HepG2 (cell line): Measurements from ENCODE around the gene NNAT. TPM values are rescaled to one million over a fixed set of nuclear protein-coding genes. Genes with fewer than 3 reads are reported as not detected.

Experiments
- AHR ChIP-seq: IDR thresholded peaks from 2 replicates; pipeline ENCODE4 v1.6.1; 2018; ENCODE audit warnings: missing genetic modification reagents, missing compliant biosample characterization
- EP300 ChIP-seq, 3 experiments: sonication (generic) in 1 of 3; formaldehyde crosslinking in 1 of 3; IDR thresholded peaks; 2 replicates each; pipeline versions ENCODE4 v1.5.1 to v1.6.1; 2011 to 2020; ENCODE audit warnings: low read depth in 2 of 3, low read length in 2 of 3, borderline replicate concordance in 1 of 3, improper control_type of control experiment in 1 of 3, mild to moderate bottlenecking in 1 of 3, missing genetic modification reagents in 1 of 3, moderate library complexity in 1 of 3
- GABPB1 ChIP-seq: IDR thresholded peaks from 2 replicates; pipeline ENCODE4 v1.6.1; 2016; ENCODE audit warnings: mild to moderate bottlenecking, missing genetic modification reagents, moderate library complexity, missing compliant biosample characterization
- LBX2 ChIP-seq: sonication (generic); formaldehyde crosslinking; IDR thresholded peaks from 2 replicates; pipeline ENCODE4 v1.5.0; 2020; ENCODE audit warnings: missing genetic modification reagents, mild to moderate bottlenecking, borderline replicate concordance
- NPAS2 ChIP-seq: sonication (generic); formaldehyde crosslinking; IDR thresholded peaks from 2 replicates; pipeline ENCODE4 v1.8.0; 2022; ENCODE audit warnings: mild to moderate bottlenecking, missing genetic modification reagents, borderline replicate concordance
- REPIN1 ChIP-seq: sonication (generic); formaldehyde crosslinking; IDR thresholded peaks from 2 replicates; pipeline ENCODE4 v1.8.0; 2022; ENCODE audit warnings: missing genetic modification reagents, low read depth, mild to moderate bottlenecking, borderline replicate concordance
- RNF219 ChIP-seq: sonication (generic); formaldehyde crosslinking; IDR thresholded peaks from 2 replicates; pipeline ENCODE4 v1.5.0; 2020; ENCODE audit warnings: mild to moderate bottlenecking, missing genetic modification reagents
- ZNF318 ChIP-seq: sonication (generic); formaldehyde crosslinking; IDR thresholded peaks from 2 replicates; pipeline ENCODE4 v1.4.0; 2020; ENCODE audit warnings: mild to moderate bottlenecking, missing genetic modification reagents
- ZNF337 ChIP-seq: sonication (generic); formaldehyde crosslinking; IDR thresholded peaks from 2 replicates; pipeline ENCODE4 v1.5.1; 2020; ENCODE audit warnings: missing genetic modification reagents, low read depth, mild to moderate bottlenecking, borderline replicate concordance
- ZNF343 ChIP-seq: sonication (generic); formaldehyde crosslinking; IDR thresholded peaks from 2 replicates; pipeline ENCODE4 v1.4.0; 2020; ENCODE audit warnings: mild to moderate bottlenecking, missing genetic modification reagents
- ZNF382 ChIP-seq: sonication (generic); formaldehyde crosslinking; IDR thresholded peaks from 2 replicates; pipeline ENCODE4 v1.5.0; 2020; ENCODE audit warnings: missing genetic modification reagents, mild to moderate bottlenecking, borderline replicate concordance
- ZNF570 ChIP-seq: sonication (generic); formaldehyde crosslinking; IDR thresholded peaks from 2 replicates; pipeline ENCODE4 v1.4.0; 2020; ENCODE audit warnings: mild to moderate bottlenecking, missing genetic modification reagents, borderline replicate concordance
- ZNF713 ChIP-seq: sonication (generic); formaldehyde crosslinking; IDR thresholded peaks from 2 replicates; pipeline ENCODE4 v1.4.0; 2020; ENCODE audit warnings: mild to moderate bottlenecking, missing genetic modification reagents
- ZNF782 ChIP-seq: sonication (generic); formaldehyde crosslinking; IDR thresholded peaks from 2 replicates; pipeline ENCODE4 v1.4.0; 2020; ENCODE audit warnings: missing genetic modification reagents, mild to moderate bottlenecking, borderline replicate concordance
- ZNF792 ChIP-seq: IDR thresholded peaks from 2 replicates; pipeline ENCODE4 v1.6.1; 2016
- polyA plus RNA-seq, 8 experiments: library from polyadenylated mRNA; depleted of rRNA in 3 of 8; stranded (reverse) in 7 of 8; unstranded in 1 of 8; fragments of >200 nt; fragmentation: Illumina TruSeq in 4 of 8; extraction: Trizol in 4 of 8; gene quantifications; 2 replicates each; pipeline versions ENCODE4 v1.2.1 to v1.2.3, GENCODE V29; 2011 to 2016; ENCODE audit warnings: low read depth in 4 of 8, missing spikeins in 1 of 8, mixed read lengths in 1 of 8; ENCODE audit not compliant: insufficient read depth in 1 of 8
- total RNA-seq, 5 experiments: library from RNA; depleted of rRNA; stranded (reverse); fragments of >200 nt; fragmentation: Illumina TruSeq; extraction: Trizol; gene quantifications; 2 replicates each; pipeline ENCODE4 v1.2.3, GENCODE V29; 2016; ENCODE audit warnings: low read depth in 1 of 5

The NNAT gene
- total and polyA plus RNA-seq, 2 of the 13 experiments (the other 11 are each of a cell fraction or from before 2014, with no cell fraction given): not detected

GRCh38 chr20:37527638-37528445, 6.8 kb downstream of the NNAT start, which contains the start of gene BLCAP (continued):
- TF ChIP-seq LBX2 (peak; percentile 71; the same call in 1 of the 2 replicates), AHR (CRISPR knock-in tag) (0 out of 2 replicates have a peak, but pooled peaks have one; percentile 53), ZNF713 (no peak), GABPB1 (CRISPR knock-in tag) (peak; percentile 91), ZNF382 (CRISPR knock-in tag) (no peak), ZNF337 (peak; percentile 33; the same call in 1 of the 2 replicates), ZNF318 (CRISPR knock-in tag) (no peak), EP300 (IDR thresholded peaks at IDR 0.05; ENCODE audit: low read depth in 2 of 2, low read length in 2 of 2) (peak; percentile 24 to 46; a peak in 3 of 4 replicates), EP300 (CRISPR knock-in tag; IDR thresholded peaks at IDR 0.05; ENCODE audit: borderline replicate concordance) (peak; percentile 35; the same call in 1 of the 2 replicates), ZNF782 (CRISPR knock-in tag) (no peak; the same call in 1 of the 2 replicates), NPAS2 (CRISPR knock-in tag) (no peak), ZNF792 (CRISPR knock-in tag) (peak; percentile 86), ZNF343 (CRISPR knock-in tag) (peak; percentile 64; the same call in 1 of the 2 replicates), ZNF570 (CRISPR knock-in tag) (no peak), RNF219 (peak; percentile 76; the same call in 1 of the 2 replicates), REPIN1 (CRISPR knock-in tag) (peak; percentile 75)
